ENCODE data around the gene PRAMEF5.
"Not testable (repeated sequence)": the region's sequence is repeated elsewhere in the genome, so short reads cannot be mapped to it uniquely, and the experiment has no call there.

DNA sequence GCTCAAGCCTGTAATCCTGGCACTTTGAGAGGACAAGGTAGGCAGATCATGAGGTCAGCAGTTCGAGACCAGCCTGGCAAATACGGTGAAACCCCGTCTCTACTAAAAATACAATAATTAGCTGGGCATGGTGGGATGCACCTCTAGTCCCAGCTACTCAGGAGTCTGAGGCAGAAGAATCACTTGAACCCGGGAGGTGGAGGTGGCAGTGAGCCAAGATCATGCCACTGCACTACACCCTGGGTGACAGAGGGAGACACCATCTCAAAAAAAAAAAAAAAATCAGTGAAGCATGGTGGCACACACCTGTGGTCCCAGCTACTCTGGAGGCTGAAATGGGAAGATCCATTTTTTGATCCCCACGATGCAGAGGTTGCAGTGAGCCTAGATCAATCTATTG is 23.9 kb upstream of the PRAMEF5 start:
- not testable (repeated sequence) for TF ChIP-seq CTCF, POLR2AphosphoS5, POLR2A, EP300 (IDR thresholded peaks at IDR 0.05)

Data from gastroesophageal sphincter (tissue), 3 donors.